CD4-positive, alpha-beta T cell treated with Interleukin-12 subunit alpha and Interleukin-12 subunit beta, for 1 hour (primary cell): Measurements from ENCODE around the gene SV2C.
"Not testable (repeated sequence)": the region's sequence is repeated elsewhere in the genome, so short reads cannot be mapped to it uniquely, and the experiment has no call there.

Experiments used
- DNase-seq: peaks from one replicate; pipeline ENCODE4 v3.0.0-alpha.2; 2020

Gene SV2C

DNA sequence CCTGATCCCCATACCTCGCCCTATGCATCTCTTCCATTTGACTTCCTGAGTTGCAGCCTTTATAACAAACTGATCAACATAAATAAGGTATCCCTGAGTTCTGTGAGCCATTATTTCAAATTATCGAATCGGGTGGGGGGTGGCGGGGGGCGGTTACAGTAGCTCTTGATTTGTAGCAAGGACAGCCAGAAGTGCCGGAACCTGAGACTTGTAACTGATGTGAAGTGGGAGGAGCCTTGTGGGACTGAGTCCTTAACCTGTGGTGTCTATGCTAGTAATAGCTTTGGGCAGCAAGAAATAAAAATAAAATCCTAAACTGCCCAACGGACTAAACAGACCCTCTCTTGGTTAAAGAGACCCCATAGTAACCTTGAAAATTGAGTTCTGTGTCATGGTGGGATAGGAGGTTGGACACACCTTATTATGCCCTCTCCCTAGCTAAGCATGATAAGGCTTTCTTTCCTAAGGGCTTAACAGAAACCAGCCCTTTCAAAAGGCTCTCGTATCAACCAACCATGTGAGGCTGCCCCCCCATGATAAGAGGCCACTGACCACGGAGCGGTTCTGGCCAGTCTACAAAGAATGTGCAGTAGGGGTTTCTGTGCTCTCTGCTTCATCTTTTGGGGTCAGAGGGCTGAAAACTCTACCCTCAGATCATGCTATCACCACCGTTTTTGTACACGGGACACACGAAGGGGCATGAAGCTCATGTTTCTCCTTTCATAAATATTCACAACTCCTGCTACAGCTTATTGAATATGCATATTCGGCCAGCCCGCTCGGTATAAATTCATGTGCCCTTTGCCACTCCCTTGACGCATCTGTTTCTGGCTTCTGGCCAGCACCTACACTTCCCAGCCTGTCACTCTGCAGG is 280.4 kb downstream of the SV2C start:
- DNase-seq: no peak

DNA sequence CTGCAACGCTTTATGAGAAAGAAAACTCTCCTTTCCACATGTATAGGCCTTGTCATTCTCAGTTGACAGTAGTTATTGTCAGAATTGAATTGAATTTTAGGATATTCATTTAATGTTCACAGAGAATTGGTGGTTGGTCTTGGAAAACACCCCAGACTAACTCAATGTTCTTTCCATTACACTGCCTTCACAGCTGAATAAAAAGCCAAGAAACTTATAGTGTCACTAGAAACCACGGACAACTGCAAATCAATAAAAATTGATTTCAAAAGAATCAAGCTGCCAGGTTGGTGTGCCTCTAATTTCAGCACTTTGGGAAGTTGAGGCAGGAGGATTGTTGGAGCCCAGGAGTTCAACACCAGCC is 281.0 kb downstream of the SV2C start:
- no peak for DNase-seq

DNA sequence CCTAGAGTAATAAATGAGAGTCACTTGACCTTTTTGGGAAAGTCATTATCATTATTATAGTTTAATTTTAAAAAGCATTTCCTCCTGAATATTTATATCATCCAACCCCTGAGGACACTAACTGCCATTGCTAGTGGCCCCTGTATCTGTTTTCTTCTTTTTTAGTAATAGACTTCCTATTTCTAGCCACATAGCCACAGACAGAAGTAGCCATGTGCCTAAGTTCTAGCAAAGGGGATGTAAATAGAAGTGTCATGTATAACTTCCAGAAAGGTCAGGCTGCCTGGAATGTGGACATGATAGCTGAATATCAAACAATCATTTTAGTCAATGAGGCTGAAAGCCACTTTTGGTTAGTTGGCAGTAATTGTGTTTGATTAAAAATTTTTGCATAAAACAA is 282.4 kb downstream of the SV2C start:
- DNase-seq: no peak

DNA sequence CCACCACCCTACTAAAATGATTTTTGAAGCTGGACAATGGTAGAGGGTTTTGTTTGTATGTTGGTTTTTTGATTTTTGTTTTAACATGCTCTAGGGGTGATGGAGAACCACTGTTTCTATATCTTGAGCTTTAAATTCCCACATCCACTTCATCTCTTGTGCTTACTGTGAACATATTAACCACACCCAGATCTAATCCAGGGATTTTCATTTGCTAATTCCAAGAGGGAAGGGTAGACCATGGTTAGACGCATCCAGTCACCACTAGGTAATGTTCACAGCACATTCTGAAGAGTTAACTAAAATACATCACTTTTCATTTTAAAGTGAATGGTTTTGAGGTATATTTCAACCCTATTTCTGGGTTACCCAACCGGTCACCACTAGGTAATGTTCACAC is 283.4 kb downstream of the SV2C start:
- DNase-seq: no peak

GRCh38 chr5:76367623-76368371 is 284.6 kb downstream of the SV2C start:
- DNase-seq: no peak

GRCh38 chr5:76368941-76369340 is 285.8 kb downstream of the SV2C start:
- DNase-seq: no peak

DNA sequence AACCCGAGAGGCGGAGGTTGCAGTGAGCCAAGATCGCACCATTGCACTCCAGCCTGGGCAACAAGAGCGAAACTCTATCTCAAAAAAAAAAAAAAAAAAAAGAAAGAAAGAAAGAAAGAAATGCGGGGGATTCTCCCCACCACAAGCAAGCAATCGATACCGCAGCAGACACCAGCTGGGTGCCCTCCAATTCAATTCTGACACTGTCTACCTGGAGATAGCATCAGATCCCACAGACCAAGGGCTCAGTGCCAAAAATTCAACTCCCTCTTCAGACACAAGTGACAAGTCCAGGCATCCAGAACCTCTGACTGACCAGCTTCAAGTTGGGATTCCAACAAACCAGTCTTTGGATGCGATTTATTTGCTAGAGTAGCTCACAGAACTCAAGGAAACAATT is 286.5 kb downstream of the SV2C start:
- not testable (repeated sequence) for DNase-seq

- no peak for DNase-seq
Measured at GRCh38 chr5:76371960-76372322, 288.8 kb downstream of the SV2C start.

GRCh38 chr5:76372323-76373054 is 289.3 kb downstream of the SV2C start:
- DNase-seq: no peak

DNA sequence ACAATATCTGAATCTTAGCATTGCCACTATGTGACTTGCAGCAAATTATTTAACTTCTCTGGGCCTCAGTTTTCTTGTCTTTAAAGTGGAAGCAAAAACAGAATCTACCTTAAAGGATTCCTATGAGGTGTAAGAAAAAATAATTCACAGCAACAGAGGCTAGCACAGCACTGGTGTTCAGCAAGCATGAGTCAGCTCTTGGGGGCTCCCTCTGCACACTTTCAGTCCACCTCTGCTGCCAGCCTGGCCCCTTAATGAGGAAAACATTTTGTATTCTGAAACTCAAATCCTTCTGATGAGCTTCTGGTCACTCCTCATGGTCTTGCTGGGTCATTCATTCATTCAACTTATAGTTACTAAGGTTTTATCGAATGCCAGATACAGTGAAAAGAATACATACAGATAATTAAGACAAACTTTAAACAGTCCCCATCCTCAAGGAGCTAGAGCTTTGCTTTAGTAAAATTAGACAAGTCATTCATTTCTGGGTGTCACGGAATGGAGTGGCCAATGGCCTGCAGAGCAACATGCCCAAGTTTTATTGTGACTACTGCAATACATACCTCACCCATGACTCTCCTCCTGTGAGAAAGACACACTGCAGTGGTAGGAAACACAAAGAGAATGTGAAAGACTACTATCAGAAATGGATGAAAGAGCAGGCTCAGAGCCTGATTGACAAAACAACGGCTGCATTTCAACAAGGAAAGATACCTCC is 293.1 kb downstream of the SV2C start:
- DNase-seq: no peak

GRCh38 chr5:76376866-76377230 is 293.7 kb downstream of the SV2C start:
- no peak for DNase-seq

DNA sequence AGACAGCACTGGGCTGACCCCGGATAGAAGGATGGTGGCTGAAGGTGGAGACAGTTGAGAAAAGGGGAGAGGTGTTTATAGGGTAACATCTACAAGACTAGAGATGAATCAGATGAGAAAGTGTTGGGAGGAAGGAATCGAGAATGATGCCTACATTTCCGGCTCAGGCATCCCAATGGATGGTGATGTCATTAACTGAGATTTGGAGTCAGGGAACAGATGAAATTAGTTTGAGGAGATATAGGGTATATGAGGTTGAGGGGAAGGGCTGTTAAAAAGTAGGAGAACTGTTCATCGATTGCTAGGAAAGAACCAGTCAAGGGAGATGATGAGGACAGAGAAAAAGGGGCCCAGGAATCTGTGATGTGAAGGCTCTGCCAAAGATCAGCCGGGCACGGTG is 295.2 kb downstream of the SV2C start:
- no peak for DNase-seq

DNA sequence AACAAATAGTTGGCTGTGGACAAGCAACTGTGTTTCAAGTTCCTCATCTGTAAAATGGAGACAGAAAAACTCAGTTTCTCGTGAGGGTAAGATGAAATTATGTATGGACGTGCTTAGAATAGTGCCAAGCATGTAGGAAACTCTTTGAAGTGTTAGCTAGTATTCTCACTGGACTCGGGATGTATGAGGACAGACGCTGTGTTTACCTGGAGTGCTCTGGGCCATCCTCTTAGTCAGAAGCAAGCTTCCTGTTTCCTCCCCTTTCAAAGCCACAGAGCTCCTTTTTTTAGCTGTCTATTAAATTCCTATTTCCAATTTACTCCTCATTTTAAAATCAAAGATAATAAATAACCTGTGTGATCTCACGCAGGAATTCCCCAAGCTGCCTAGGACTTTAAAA is 296.1 kb downstream of the SV2C start:
- peak; percentile 13 for DNase-seq

DNA sequence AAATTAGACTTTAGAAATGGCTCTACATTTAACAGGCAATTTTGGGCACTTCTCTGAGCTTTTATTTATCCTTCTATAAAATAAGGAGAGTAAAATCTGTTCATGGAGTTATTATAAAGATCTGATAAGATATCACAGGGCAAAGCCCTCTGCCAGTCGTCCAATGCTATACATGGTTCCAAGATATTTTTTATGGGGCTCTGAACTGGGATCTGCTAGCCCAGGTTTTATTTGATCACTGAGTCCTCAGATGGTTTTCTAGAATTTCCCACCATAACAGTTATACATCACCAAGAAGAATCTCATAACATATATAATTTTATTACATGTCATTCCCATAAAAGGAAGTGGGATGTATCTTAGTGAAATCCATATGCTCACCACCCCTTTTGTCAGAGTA is 296.7 kb downstream of the SV2C start:
- no peak for DNase-seq

- DNase-seq: no peak
Measured at GRCh38 chr5:76380346-76381066, 297.3 kb downstream of the SV2C start.

DNA sequence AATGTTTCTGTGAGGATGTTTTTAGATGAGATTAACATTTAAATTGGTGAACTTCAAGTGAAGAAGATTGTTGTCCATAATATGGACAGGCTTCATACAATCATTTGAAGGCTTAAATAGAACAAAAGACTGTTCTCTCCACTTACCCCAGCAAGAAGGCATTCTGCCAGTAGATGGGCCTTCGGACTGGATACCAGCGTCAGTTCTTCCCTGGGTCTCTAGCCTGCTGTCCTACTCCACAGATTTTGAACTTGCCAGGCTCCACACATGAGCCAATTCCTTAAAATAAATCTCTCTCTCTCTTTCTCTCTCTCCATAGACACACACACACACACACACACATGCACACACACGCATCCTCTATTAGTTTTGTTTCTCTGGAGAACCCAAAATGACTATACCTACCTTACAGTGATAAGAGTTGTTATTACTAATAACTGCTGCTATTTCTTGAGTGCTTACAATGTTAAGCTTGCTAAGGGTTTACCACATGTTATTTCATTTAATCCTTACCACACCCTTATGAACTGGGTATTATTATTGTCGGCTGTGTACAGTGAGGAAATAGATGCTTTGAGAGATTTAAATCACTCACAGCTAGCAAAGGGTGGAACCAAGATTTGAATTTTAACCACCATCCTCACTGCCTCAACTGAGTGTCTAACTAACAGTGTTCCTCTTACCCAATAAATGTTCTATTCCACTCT is 300.1 kb downstream of the SV2C start:
- DNase-seq: no peak

GRCh38 chr5:76384189-76384588 is 301.0 kb downstream of the SV2C start:
- DNase-seq: no peak

GRCh38 chr5:76384705-76385104 is 301.5 kb downstream of the SV2C start:
- DNase-seq: no peak

GRCh38 chr5:76385540-76385939 is 302.4 kb downstream of the SV2C start:
- no peak for DNase-seq

GRCh38 chr5:76386360-76386759 is 303.2 kb downstream of the SV2C start:
- DNase-seq: no peak

DNA sequence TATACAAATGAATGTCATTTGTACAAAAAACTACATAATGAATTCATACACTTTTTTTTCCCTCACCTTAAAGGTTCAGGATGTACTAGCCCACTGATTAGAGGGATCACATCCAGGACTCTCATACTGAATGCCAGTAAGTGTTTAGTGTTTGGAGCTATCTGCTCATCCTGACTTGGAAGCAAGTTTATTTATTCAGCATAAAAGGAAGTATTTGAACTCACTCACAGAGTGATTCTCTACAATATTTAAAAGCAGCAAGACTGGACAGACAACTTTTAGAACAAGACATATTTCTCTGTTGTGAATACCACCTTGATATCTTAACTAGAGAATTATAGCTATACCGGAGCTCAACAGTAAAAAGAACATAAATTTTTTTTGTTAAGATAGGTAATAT is 305.1 kb downstream of the SV2C start:
- no peak for DNase-seq
